Body of pancreas (tissue), 4 donors: Measurements from ENCODE around the gene PTPRN2.

Experiments used
- CTCF ChIP-seq, 7 experiments: fragments of 450-650 bp in 4 of 7; fragments of 200-600 bp in 3 of 7; sonication (generic) in 3 of 7; IDR thresholded peaks; one replicate each; pipeline ENCODE4 v1.5.1; 2016 to 2019; ENCODE audit warnings: antibody characterized with exemption in 7 of 7
- POLR2A ChIP-seq, 3 donors: fragments of 450-650 bp; IDR thresholded peaks; one replicate each; pipeline ENCODE4 v1.6.1; 2016; ENCODE audit warnings: antibody characterized with exemption in 3 of 3, mild to moderate bottlenecking in 2 of 3

DNA sequence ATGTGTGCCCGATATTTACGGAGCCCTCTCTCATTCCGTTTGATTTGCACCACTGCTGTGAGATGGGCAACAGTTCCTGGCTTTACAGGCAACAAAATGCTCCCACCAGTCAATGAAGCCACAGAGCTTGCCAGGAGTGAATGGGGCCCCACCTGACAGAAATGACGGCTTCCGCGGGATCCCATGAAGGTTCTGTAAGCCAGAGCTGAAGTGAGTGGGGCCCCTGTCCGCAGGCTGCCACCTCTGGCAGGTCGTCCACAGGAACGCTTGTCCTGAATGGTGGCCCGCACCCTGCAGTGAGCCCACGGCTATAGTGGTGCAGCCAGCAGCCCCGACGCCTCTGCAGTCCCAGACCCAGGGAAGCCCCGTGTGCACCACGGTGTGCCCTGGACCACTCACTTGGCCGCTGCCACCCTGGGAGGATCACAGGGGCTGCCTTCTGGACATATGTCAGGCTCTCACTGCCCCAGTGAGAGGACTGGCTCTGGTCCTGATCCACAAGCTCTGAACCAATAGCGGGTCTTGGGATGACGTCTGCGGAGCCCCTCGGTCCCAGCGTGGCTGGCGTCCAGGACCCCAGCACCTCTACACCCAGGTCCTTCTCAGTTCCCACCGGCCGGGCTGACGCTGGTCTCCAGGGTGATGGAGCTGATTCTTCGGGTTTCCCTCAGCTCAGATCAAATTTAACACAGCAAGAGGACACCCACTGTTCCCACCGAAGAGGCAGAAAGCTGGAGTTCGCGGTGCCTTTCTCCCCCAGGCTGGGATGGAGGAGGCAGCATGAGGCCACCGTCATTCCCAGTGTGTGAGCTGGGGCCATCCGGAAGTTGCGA is 738.9 kb downstream of the PTPRN2 start:
- TF ChIP-seq POLR2A (IDR thresholded peaks at IDR 0.05) (no peak), CTCF (IDR thresholded peaks at IDR 0.05) (no peak)
